HG03575 (cell line): Measurements from ENCODE around the gene PPM1B.
"Not testable (repeated sequence)": the region's sequence is repeated elsewhere in the genome, so short reads cannot be mapped to it uniquely, and the experiment has no call there.

Experiments used
- ATAC-seq: cut with Tn5 transposase; IDR thresholded peaks from one replicate; pipeline ENCODE4 v1.9.1; 2021; ENCODE audit not compliant: unreplicated experiment, insufficient number of reproducible peaks, low FRiP score; ENCODE audit errors: extremely low read depth

The PPM1B gene

DNA sequence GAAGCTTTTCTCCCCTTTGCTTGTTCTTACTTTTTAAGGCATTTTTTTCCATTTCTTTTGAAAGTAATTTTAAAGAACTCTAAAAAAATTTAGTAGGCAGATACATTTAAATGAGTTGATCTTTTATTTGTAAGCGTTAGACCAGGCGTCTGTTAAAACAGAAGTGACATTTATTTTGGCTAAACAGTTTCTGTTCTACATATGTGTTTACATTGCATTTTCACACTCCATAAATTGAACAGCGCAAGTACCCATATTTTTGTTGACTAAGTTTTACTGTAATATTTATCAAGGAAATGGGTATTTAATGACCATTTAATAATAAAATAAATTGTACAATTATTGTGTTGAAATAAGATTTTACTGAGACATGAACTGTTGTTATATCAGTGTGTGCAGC lies 21.9 kb downstream of the PPM1B start:
- no peak for ATAC-seq

DNA sequence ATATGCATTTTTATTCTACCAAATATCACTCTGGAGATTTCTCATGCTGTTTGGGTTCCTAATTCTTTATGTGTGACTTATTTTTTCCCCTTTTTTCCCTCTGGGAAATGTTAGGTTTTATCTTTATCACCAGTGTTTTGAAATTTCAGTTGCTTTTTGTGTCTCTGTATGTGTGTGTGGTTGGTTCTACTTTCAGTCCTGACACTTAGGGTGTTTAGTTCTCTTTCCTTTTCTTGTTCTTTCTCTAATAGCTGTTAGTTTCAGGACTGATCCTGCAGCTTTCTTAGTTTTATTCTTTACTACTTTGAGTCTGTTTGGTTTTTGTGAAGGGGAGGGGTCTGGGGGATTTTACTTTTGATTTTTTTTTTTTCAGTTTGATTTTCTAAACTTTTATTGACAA lies 23.1 kb downstream of the PPM1B start:
- peak; percentile 81 for ATAC-seq

DNA sequence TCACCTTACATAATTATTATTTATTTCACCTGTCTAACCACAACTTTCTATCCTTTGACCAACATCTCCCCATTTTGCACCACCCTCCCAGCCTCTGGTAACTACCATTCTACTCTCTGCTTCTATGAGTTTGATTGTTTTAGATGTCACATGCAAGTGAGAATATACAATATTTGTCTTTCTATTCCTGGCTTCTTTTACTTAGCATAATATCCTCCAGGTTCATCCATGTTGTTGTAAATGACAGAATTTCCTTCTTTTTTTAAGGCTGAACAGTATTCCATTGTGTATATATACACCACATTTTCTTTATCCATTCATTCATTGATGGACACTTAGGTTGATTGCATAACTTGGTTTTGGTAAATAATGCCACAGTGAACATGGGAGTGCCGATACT lies 24.0 kb downstream of the PPM1B start:
- no peak for ATAC-seq

DNA sequence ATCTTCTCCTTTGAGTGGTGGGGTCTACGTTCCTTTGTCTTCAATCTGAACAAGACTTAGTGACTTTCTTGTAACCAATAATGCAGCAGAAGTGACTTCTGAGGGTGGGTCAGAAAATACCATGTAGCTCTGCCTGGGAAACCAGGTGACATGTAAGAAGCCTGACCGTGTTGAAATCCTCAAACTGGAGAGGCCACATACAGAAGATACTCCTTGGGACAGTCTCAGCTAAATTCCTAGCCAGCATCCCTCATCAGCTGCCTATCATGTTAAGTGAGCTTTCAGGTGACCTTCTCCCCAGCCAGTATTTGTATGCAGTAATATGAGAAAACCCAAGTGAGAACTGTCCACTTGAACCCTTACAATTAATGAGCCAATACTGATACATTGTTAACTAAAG lies 27.0 kb downstream of the PPM1B start:
- no peak for ATAC-seq

DNA sequence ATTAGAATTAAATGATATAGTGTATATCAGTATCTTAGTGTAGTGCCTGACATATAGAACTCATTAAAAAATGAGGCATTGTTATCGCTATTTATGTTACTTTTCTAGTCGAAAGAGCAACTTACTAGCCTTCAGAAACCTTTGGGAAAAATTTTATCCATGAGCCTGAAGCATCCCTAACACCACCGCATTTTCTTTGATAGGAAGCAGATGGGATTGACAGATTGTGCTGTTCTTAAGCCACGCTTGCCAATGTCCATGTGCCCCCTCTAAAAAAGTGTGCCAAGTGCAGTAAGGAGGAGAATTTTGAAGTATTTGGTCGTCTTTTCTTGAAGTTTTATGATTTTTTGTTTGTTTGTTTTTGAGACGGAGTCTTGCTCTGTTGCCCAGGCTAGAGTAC lies 29.1 kb downstream of the PPM1B start:
- no peak for ATAC-seq

DNA sequence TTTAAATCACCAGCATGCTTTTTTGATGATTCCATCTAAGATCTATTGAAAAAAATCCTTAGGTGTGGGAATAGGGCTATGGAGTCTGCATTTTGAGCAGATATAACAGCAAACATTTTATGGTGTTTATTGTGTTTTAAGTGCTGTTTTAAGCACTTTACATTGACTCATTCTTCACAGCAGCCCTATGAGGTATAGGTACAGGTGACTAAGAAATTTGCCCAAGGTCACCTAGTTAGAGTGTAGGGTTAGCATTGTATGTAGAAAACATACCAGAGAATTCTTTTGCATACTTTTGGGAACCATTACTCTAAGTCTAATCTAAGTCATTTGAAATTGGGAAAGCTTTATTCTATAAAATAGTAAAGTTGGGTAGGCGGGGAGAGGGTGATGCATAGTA lies 31.3 kb downstream of the PPM1B start:
- ATAC-seq, result no peak

DNA sequence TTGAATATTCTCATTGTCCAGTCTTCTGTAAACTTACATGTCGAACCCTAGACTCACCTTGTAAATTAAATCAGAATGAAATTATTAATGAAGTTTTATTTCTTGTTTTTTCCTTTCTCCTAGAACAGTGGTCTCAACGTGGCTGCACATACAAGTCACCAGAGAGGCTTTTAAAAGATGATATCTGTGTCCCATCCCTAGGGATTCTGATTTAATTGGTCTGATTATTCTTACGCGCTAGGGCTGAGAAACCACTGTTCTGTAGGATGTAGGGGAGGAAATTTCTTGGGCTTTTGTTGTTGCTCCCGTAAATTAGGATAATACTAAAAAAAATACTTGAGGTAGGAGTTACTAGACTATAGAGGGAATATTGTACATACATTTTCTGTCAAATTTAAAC lies 32.1 kb downstream of the PPM1B start:
- no peak for ATAC-seq

DNA sequence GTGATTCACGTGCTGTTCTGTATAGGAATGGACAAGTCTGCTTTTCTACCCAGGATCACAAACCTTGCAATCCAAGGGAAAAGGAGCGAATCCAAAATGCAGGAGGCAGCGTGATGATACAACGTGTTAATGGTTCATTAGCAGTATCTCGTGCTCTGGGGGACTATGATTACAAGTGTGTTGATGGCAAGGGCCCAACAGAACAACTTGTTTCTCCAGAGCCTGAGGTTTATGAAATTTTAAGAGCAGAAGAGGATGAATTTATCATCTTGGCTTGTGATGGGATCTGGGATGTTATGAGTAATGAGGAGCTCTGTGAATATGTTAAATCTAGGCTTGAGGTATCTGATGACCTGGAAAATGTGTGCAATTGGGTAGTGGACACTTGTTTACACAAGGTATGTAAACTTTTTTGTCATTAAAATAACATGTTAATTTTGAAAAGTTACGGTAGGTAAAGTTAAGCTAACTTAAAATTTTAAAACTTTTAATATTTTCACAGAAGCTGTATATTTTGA lies 33.0 kb downstream of the PPM1B start:
- ATAC-seq, result no peak

DNA sequence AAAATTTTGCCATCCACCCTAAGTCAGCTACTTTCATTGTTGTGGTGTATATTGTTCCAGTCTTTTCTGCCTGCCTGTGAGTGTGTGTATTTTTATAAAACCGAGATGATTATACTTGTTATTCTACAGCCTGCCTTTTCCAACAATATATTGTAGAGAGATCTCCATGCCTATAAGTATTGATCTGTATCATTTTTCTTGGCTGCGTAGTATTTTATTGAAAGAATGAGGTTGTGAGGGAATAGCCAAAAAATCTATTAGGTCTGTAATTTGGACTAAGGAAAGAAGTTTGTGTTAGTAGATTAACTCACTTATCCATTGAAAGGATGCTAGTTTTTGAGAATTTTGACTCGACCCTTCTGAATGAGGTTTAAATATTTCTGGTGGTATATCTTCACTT lies 34.9 kb downstream of the PPM1B start:
- no peak for ATAC-seq

DNA sequence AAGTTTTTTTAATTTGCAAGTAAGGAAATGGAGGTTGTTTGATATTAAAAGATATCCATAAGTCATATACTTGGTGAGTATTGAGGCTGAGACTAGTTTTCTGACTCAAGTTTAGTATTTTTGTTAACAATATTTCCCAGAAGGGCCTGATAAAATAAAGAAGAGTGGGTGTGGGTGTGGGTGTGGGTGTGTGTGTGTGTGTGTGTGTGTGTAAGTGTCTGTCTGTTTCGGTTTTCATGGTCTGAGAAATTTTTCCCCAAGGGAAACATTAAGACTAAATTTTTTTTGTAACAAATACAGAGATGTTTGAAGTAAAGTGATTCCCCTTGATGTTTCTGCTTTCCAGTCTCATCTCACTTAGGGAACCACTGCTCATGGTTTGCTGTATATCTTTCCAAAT lies 36.5 kb downstream of the PPM1B start:
- ATAC-seq, result no peak

DNA sequence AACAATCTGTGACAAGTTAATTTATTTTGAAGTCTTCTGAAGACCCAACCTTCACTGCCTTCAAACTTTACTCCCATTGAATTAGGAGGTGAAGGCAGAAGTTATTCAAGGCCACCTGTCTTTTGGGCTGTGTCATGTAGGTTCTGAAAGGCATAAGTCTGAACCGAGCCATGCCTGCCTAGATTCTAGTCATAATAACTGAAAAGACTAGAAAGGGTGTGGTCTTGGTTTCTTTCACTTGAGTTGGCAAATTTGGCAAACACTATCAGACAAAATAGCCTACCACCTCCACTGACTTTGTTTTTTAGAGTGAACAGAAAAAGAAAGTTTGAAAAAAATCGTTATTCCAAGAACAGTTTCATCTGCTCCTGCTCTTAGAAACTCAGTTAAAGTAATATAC lies 38.4 kb downstream of the PPM1B start:
- ATAC-seq, result no peak

DNA sequence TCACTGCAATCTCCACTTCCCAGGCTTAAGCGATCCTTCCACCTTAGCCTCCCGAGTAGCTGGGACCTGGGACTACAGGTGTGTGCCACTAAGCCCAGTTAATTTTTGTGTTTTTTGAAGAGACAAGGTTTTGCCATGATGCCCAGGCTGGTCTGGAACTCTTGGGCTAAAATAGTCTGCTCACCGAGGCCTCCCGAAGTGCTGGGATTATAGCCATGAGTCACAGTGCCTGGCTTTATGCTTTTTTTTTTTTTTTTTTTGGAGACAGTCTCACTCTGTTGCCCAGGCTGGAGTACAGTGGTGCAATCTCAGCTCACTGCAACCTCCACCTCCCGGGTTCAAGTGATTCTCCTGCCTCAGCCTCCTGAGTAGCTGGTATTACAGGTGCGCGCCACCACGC lies 39.0 kb downstream of the PPM1B start:
- ATAC-seq, result not testable (repeated sequence)

DNA sequence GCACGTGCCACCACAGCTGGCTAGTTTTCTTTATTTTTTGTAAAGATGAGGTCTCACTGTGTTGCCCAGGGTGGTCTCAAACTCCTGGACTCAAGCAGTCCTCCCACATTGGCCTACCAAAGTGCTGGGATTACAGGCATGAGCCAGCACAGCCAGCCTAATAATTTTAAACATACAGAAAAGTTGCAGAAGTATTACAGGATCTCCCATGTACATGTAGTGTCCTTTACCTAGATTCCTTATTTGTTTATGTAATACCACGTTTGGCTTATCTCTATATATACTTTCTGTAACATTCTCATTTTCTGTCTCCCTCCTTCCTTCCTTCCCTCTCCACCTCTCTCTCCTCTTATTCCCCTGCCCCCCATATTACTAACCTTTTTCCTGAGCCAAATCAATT lies 41.7 kb downstream of the PPM1B start:
- no peak for ATAC-seq

DNA sequence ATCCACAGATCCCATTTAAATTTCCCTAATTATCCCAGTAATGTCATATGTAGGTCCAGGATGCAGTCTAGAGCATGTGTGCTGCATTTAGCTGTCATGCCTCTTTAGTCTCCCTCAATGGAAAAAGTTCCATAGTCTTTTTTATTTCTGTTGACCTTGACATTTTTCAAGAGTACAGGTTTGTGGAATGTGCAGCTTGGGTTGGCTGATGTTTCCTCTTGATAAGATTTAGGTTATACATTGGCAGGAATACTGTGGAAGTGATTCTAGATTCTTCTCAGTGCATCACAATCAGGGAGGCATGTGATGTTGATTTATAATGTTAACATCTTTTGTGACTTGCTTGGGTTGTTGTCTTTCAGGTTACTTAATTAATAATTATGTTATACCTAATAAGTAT lies 42.5 kb downstream of the PPM1B start:
- ATAC-seq, result no peak

DNA sequence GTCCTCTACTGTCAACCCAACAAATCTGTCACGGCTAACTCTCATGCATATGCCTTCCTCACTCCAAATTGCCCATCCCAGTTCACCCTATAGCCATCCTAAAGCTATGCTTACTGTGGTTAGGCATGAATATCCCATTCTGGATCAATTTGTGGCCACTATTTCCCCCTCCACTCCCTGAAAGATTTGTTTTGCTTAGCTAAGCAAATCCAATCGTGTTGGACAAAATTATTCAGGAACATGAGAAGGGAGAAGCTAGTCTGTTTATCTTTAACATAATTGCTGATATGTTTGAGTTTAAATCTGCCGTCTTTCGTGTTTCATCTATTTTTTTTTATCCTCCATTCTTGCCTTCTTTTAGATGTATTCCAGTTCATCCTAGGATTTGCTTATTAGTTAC lies 43.6 kb downstream of the PPM1B start:
- no peak for ATAC-seq

DNA sequence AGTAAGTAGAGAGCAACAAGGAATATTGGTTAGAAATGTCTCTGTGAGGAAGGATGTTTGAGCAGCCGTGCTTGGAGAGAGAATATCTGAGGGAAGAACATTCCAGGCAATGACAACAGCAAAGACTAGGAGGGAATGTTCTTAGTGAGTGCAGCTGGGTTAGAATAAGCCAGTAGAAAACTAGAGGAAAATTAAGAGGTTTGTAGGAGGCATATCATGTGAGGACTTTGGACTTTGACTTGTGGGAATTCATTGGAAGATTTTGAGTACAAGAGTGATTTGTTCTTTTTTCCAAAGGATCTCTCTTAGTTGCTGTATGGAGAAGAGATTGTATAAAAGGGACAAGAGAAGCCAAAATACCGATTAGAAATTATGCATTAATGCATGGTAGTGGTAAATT lies 47.2 kb downstream of the PPM1B start:
- no peak for ATAC-seq

DNA sequence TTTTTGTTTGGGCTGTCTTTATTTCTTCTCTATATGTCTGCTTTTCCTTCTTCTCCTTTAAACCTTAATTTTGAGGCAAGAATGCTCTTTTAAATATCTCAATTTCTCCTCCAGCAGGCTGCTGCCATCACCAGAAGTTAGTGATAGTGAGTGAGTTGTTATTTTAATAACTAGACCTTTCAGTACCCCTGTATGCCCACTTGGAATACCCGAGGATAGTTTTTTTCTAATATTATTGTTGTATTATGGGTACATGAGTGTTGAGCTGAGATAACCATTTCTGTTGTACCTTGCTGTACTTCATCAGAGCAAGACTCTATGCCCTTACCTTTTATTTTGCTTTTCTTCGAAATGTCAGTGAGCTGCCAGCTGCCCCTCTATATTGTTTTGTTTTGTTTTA lies 50.1 kb downstream of the PPM1B start:
- no peak for ATAC-seq

DNA sequence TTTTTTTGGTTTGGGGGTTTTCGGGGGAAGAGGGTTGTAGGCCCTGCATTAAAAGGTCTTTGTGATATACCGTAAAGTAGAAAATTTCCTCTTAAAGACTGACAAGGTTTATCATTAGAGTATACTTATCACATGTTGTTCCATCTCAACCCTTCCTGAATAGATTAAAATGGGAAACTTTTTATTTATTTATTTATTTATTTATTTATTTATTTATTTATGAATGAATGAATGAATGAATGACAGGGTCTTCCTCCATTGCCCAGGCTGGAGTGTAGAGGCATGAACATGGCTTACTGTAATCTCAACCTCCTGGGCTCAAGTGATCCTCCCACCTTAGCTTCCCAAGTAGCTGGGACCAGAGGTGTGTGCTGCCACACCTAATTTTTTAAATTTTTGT lies 58.1 kb downstream of the PPM1B start:
- ATAC-seq, result no peak

DNA sequence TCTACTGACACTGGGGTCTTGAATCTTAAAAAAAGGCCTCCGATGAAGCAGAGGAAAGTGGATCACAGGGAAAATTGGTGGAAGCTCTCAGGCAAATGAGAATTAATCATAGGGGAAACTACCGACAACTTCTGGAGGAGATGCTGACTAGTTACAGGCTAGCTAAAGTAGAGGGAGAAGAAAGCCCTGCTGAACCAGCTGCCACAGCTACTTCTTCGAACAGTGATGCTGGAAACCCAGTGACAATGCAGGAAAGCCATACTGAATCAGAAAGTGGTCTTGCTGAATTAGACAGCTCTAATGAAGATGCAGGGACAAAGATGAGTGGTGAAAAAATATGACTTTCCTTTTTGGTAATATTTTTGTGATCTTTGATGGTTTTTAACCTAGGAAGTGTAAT lies 61.7 kb downstream of the PPM1B start:
- ATAC-seq, result no peak

DNA sequence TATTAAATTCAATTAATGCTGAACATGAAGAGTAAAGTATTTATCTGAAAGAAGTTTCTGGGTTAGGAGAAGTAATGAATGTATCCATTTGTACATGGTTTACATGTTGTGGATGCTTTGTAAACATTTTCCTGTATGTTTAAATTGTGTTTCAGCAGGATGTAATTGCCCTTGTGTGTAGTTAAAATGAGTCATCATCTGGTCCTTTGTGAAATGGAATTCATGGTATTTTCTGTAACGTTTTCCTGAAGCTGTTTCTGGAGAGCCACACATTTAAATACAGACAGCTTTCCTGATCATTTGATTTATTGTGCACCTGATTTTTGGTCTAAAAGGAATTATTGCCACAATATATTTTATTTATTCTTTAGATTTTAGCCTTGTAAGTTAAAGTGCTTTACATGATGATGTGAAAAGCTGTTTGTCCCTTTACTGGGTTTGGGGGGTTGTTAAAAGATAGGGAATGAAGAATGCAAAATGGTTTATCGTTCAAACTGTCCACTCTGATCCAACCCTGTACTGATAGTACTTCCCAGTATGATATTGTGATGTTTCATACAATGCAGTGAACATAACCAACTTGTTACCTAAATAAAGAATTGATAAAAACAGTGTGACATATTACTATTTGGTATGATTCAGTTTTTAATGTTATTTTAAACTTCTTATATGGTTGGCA lies 64.9 kb downstream of the PPM1B start:
- ATAC-seq, result no peak

DNA sequence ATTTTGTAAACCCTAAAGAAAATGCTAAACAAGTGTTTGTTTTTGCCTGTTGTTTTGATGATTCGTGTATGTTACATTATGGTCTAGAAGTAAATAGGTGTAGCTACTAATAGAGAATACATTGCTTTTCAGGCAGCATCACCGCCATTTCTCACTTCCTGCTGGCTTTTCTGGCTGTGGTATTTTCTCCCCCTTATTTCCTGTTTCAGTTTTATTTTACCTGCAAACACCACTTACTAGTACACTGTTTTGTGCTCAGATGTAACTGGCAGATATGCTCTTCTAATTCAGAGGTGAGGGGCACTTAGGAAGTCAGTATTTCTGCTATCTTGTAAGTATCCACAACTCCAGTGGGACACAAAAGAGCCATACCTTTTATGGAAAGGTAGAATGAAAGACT lies 68.5 kb downstream of the PPM1B start:
- no peak for ATAC-seq
